Stromal cell of bone marrow (primary cell): ENCODE data around the gene TTC34.
"Not testable (repeated sequence)": the region's sequence is repeated elsewhere in the genome, so short reads cannot be mapped to it uniquely, and the experiment has no call there.

Experiments
- DNase-seq: peaks from one replicate; pipeline ENCODE4 v3.0.0-alpha.2; 2012; ENCODE audit warnings: low read depth

Gene TTC34

GRCh38 chr1:2795926-2796325 is 5.6 kb downstream of the TTC34 start:
- no peak for DNase-seq

GRCh38 chr1:2791027-2791760 is 10.3 kb downstream of the TTC34 start:
- no peak for DNase-seq

GRCh38 chr1:2789986-2790581 is 11.4 kb downstream of the TTC34 start:
- DNase-seq: no peak

GRCh38 chr1:2789164-2789985 is 12.1 kb downstream of the TTC34 start:
- DNase-seq: no peak

- DNase-seq: no peak
Measured at GRCh38 chr1:2788506-2789163, 12.9 kb downstream of the TTC34 start.

DNA sequence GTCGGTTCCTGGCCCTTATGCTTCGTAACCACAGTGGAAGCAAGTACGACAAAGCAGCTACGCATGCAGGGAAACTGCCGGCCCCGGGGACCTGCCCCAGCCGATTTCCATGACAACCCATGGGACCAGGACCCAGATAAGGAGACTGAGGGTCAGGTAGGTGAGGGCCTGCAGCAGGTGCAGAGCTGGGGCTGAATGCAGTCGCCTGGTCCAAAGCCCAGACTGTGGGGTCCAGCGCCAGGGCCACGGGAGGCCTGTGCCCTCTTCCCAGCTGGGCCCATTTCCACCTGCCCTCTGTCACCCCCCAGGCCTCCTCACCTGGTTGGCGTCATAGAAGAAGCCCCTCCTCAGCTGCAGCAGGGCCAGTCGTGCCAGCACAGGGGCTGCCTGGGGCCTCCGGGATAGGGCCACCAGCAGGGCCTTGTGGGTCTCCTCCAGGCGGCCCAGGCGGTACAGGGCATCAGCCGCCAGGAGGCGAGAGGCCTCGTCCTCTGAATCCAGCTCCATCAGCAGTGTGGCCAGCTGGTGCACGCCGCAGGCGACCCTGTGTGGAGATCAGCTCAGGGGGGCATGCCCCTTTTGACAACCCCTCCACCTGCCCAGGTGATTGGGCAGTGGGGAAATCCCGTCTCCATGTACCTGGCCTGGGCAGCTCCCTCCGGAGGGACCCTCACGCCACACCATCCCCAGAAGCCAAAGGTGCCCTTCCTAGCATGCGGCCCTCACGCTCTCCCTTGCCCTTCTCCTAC is 14.2 kb downstream of the TTC34 start:
- no peak for DNase-seq

DNA sequence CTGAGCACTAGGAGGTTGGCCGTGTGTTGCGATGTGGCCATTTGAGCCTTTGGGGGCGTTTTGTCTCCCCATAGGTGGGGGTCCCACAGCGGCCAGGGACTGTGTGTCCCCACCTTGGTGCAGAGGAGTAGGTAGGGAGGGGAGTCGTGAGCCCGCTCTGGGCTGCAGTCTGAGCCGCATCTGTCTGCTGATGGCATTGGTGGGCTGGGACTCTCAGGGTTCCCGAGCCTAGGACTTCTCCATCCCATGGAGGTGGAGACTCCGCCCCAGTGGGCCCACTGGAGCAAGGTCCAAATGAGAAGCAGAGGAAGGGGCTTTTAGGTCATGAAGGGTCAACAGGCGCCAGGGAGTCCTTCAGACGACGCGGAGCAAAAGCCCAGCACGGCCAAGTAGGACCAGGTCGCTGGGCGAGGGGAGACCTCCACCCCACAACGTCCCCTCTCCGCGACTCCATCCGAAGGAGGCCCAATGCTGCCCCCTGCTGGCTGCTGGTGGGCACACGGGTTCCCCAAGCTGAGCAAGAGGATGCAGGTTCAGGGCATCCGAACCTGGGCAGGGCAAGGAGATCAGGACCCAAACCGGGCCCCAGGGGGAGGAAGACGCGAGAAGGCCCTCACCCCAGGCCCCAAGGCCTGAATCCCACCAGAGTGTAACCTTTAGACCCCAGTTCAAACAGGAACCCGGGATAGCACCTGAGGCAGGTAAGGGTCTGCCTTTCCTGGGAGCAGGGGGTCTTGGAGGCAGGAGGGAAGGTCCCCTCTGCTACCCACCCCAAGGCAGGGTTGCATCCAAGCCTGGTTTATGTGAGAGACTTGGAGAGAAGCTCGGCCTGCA is 14.9 kb downstream of the TTC34 start:
- no peak for DNase-seq

DNA sequence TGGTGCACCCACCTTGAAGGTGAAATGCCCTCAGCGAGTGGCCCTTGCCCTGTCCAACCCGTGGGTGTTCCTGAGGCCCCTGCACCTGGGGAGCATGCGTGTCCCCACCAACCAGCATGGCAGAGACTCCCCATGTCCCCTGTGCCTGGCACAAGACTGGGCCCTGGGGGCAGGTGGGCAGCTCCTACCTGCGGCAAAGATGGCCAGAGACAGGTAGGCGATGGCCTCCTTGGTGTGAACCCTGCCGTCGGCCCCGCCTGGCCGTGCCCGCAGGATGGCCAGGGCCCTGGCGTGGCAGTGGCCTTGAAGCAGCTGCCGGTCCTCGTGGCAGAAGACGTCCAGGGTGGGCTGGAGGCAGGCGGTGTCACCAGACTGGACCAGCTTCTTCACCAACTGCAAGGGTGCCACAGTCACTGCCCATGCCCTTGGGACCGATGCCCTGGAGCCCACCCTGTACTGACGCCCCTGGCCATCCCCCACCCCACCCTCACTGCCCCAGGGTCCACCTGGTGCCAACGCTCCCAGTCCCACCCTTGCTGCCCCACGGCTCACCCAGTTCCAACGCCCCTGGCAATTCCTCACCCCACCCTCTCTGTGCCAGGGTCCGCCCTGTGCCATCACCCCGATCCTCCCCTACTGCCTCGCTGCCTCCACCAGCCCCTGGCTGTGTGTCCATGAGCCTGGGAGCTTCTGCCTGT is 15.7 kb downstream of the TTC34 start:
- DNase-seq: no peak

DNA sequence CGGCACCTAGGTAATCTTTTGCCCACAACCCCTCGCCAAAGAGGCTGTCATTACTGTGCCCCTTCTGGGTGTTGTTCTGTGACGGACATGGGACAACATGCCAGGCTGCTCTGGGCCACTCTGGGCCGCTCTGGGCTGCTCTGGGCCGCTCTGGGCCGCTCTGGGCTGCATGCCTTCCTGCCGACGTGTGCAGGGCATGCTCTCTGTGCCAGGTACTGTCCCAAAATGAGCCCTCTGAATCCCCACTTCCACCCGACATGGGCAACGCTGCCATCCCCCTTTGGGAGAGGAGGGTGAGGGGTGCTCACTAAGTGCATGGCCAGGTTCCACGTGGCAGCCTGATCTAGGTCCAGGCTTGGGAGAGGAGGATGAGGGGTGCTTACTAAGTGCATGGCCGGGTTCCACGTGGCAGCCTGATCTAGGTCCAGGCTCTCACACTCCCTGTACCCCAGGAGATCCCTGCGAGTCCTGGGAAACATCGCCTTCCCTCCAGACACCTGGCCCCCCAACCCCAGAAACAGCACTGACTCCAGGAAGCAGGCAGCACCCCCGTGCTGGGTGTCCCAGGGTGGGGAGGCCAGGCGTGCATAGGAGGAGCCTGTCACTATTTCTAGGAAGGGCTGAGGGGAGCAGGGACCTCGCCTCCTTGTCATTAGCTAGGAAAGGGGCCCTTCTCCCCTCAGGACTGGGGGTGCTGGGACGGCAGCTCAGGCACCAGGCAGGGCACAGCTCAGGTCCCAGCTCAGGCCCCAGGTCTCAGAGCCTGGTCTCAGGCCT is 16.5 kb downstream of the TTC34 start:
- DNase-seq: no peak

- DNase-seq: no peak
Measured at GRCh38 chr1:2783435-2784397, 17.8 kb downstream of the TTC34 start.

DNA sequence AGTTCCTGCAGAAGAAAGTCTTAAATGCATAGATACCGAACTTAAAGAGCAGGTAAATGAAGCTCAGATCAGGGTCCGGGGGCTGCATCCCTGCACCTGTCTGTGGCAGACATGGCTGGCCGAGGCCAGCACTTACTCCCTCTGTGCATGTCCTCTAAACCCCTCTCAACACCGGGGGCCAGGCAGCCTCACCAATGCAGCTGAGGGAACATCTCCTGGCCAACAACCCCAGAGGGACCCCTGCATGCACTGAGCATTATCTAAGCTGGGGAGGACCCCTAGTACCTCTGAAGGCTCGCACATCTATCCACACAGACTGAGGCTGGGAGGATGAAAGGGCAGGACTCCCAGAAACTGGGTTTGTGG is 18.4 kb downstream of the TTC34 start:
- no peak for DNase-seq

GRCh38 chr1:2781627-2782026 is 19.9 kb downstream of the TTC34 start:
- DNase-seq: no peak

DNA sequence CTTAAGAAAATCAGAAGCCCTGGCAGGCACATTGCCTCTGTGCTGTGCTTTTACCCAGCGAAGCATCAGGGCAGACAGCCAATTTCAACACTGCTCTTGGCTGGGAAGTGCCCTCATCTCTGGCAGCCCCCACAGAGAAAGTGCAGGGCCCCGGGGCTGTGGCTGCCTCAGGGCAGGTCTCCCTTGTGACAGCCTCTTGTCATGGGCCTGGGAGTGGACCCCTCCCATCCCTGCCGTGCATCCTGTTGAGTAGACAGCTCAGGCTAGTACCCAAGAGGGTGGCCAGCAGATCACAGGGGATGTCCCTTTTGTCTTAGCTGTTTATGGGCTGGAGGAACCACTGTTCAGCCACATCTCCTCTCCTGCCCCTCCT is 23.3 kb downstream of the TTC34 start:
- no peak for DNase-seq

DNA sequence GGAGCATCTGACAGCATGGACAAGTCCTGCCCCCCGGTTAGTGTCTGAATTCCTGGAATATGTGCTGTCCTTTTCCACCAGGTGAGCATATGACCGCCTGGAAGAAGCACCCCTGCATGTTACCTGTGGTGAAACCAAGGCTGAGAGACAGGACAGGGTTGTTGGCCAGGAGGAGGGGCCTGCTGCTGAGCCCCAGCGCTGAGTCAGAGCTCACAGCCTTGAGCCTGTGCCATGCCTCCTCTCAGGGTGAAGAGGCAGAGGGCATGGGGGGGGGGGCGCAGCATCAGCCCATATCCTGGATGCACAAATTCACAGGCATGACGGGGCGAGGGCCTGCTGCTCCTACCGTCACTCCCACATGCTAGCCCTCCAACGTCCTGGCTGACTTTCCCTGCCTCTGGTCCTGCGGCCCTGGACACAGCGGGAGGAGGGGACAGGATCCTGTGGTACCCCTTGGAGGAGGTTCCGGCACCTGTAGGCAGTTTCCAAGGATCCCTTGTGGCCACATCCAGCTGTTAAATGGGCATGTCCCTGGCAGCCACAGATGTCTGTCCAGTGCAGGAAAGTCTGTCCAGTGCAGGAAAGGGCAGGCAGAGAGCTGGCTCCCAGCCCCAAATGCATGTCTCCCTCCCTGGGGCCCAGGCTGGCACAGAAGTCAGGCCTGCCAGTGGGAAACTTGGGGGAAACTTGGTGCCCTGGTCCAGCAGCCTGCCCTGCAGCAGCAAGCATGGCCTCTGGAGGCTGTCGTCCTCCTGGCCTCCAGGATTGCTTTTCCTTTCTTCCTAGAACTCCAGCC is 23.9 kb downstream of the TTC34 start:
- DNase-seq: no peak

GRCh38 chr1:2775333-2775732 is 26.2 kb downstream of the TTC34 start:
- DNase-seq: not testable (repeated sequence)

DNA sequence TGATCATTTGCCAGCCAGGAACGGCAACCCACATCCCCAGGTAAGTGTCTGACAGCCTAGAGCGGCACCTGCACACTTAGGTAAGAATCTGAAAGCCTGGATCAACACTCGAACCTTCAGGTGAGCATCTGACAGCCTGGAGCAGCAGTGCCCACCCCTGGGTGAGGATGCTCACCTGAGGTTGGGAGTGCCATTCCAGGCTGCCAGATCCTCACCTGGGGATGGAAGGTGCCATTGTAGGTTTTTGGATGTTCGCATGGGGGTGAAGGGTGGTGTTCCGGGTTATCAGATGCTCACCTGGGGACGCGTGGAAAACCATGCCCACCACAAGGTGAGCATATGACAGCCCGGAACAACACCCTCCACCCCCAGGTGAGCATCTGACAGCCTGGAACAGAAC is 33.4 kb downstream of the TTC34 start:
- not testable (repeated sequence) for DNase-seq

DNA sequence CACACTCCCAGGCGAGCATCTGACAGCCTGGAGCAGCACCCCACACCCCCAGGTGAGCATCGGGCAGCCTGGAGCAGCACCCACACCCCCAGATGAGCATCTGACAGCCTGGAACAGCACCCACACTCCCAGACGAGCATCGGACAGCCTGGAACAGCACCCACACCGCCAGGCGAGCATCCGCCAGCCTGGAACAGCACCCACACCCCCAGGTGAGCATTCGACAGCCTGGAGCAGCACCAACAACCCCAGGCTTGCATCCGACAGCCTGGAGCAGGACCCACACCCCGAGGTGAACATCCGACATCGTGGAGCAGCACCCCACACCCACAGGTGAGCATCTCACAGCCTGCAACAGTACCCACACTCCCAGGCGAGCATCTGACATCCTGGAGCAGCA is 42.1 kb downstream of the TTC34 start:
- DNase-seq: not testable (repeated sequence)

DNA sequence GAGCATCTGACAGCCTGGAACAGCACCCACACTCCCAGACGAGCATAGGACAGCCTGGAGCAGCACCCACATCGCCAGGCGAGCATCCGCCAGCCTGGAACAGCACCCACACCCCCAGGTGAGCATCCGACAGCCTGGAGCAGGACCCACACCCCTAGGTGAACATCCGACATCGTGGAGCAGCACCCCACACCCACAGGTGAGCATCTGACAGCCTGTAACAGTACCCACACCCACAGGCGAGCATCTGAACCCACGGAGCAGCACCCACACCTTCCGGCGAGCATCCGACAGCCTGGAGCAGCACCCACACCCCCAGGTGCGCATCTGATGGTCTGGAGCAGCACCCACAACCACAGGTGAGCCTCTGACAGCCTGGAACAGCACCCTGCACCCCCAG is 44.0 kb downstream of the TTC34 start:
- DNase-seq: not testable (repeated sequence)
